ENCODE results near the gene PLXDC2.

DNA sequence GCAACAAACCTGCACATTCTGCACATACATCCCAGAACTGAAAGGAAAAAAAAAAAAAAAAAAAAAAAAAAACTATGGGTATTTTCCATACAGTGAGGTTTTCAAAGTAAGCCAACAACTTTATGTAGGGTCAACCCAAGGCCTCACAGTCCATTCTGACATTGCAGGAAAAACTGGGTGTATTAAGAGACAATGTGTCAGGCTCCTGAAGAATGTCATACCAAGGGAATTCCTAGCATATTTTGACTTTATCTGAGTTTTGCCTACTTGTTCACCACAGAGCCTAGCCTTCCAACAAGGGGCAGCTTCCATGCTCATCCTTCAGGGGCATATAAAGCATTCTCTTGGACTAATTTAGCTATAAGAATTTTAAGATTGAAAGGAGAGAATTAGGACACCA is 368.9 kb downstream of the PLXDC2 start:
- TF ChIP-seq, protein P1, sequence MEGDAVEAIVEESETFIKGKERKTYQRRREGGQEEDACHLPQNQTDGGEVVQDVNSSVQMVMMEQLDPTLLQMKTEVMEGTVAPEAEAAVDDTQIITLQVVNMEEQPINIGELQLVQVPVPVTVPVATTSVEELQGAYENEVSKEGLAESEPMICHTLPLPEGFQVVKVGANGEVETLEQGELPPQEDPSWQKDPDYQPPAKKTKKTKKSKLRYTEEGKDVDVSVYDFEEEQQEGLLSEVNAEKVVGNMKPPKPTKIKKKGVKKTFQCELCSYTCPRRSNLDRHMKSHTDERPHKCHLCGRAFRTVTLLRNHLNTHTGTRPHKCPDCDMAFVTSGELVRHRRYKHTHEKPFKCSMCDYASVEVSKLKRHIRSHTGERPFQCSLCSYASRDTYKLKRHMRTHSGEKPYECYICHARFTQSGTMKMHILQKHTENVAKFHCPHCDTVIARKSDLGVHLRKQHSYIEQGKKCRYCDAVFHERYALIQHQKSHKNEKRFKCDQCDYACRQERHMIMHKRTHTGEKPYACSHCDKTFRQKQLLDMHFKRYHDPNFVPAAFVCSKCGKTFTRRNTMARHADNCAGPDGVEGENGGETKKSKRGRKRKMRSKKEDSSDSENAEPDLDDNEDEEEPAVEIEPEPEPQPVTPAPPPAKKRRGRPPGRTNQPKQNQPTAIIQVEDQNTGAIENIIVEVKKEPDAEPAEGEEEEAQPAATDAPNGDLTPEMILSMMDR (conservative IDR thresholded peaks at IDR 0.05; ENCODE audit: low read depth, low read length), result no peak
- TF ChIP-seq EZH2phosphoT487 (IDR thresholded peaks at IDR 0.05; ENCODE audit: borderline replicate concordance, low read length), result no peak
